Endothelial cell of umbilical vein (primary cell): ENCODE results near the gene ARHGAP18.

Source experiments
- CTCF ChIP-seq, 2 donors: IDR thresholded peaks; 1 replicate in 1 of 2; 2 replicates in 1 of 2; pipeline ENCODE4 v1.5.1; 2011; ENCODE audit warnings: low read length in 2 of 2, mild to moderate bottlenecking in 2 of 2, moderate library complexity in 2 of 2, control low read depth in 1 of 2, inconsistent platforms in 1 of 2, low read depth in 1 of 2; ENCODE audit not compliant: insufficient read depth in 1 of 2; ENCODE audit errors: extremely low read depth in 1 of 2
- EZH2 ChIP-seq: IDR thresholded peaks from 2 replicates; pipeline ENCODE4 v1.6.1; 2012; ENCODE audit warnings: borderline replicate concordance, low read depth, mild to moderate bottlenecking, moderate library complexity, low read length, inconsistent platforms; ENCODE audit not compliant: severe bottlenecking
- POLR2A ChIP-seq: IDR thresholded peaks from 2 replicates; pipeline ENCODE4 v1.6.1; 2012; ENCODE audit warnings: low read depth, mild to moderate bottlenecking, control low read depth, low read length
- POLR2AphosphoS5 ChIP-seq: IDR thresholded peaks from 2 replicates; pipeline ENCODE4 v1.6.1; 2012; ENCODE audit warnings: low read depth, mild to moderate bottlenecking, control low read depth, low read length, moderate library complexity; ENCODE audit not compliant: insufficient read depth

GRCh38 chr6:129643968-129644367 is 66.0 kb downstream of the ARHGAP18 start:
- TF ChIP-seq CTCF (IDR thresholded peaks at IDR 0.05; ENCODE audit: extremely low read depth in 1 of 2, insufficient read depth in 1 of 2, low read depth in 1 of 2, low read length in 2 of 2) (no peak), POLR2A (no peak), POLR2AphosphoS5 (no peak), EZH2 (no peak)
